Chondrocyte (in vitro differentiated cells): ENCODE results near the gene SLC25A21. TPM values are rescaled to one million over a fixed set of nuclear protein-coding genes. Genes with fewer than 3 reads are reported as not detected.
"Not testable (repeated sequence)": the region's sequence is repeated elsewhere in the genome, so short reads cannot be mapped to it uniquely, and the experiment has no call there.

Experiments used
- DNase-seq: peaks from one replicate; pipeline ENCODE4 v3.0.0; 2021; ENCODE audit warnings: mixed read lengths, low spot score
- H3K27ac Mint-ChIP-seq: one replicate; pipeline ENCODE4 v1.8.0; 2021; ENCODE audit warnings: mild to moderate bottlenecking, moderate library complexity, mixed read lengths; ENCODE audit not compliant: unreplicated experiment
- H3K27me3 Mint-ChIP-seq: 2 replicates; pipeline ENCODE4 v1.8.0; 2021; ENCODE audit warnings: low read depth, mixed read lengths
- H3K36me3 Mint-ChIP-seq: 2 replicates; pipeline ENCODE4 v1.8.0; 2021; ENCODE audit warnings: low read depth, mixed read lengths
- H3K4me1 Mint-ChIP-seq: 2 replicates; pipeline ENCODE4 v1.8.0; 2021; ENCODE audit warnings: low read depth, mild to moderate bottlenecking, mixed read lengths
- H3K4me3 Mint-ChIP-seq: one replicate; pipeline ENCODE4 v1.8.0; 2021; ENCODE audit warnings: mild to moderate bottlenecking, moderate library complexity, mixed read lengths; ENCODE audit not compliant: unreplicated experiment
- H3K9me3 Mint-ChIP-seq: 2 replicates; pipeline ENCODE4 v1.8.0; 2021; ENCODE audit warnings: low read depth, mixed read lengths
- CTCF ChIP-seq: fragments of 200-600 bp; sonication (generic); IDR thresholded peaks from 2 replicates; pipeline ENCODE4 v1.5.0; 2021; ENCODE audit warnings: antibody characterized with exemption, mild to moderate bottlenecking, moderate library complexity
- total RNA-seq: library from RNA; stranded (reverse); gene quantifications from 3 replicates; pipeline ENCODE4 v1.2.1, GENCODE V29; 2021

Gene SLC25A21
- total RNA-seq, 1 donor from 2014 or later, result 0.22 TPM

- Mint-ChIP-seq H3K4me3 (no peak overlapping the region), H3K4me1 (no peaks in the 10 kb centered on the region), H3K27me3 (peaks cover 26% of the 10 kb centered on the region), H3K27ac (no peak overlapping the region), H3K9me3 (peaks cover 19% of the 10 kb centered on the region), H3K36me3 (peaks cover 7% of the 10 kb centered on the region)
- no peak for TF ChIP-seq CTCF
- no peak for DNase-seq
These were observed 14.9 kb upstream of the SLC25A21 start for GRCh38 chr14:37187294-37187693.

GRCh38 chr14:37186865-37187264, 14.5 kb upstream of the SLC25A21 start:
- H3K4me3 Mint-ChIP-seq, result no peak overlapping the region
- H3K27ac Mint-ChIP-seq, result no peak overlapping the region
- H3K9me3 Mint-ChIP-seq, result peaks cover 21% of the 10 kb centered on the region
- no peak for TF ChIP-seq CTCF
- DNase-seq, result no peak
- peaks cover 23% of the 10 kb centered on the region for H3K27me3 Mint-ChIP-seq
- no peaks in the 10 kb centered on the region for H3K4me1 Mint-ChIP-seq
- H3K36me3 Mint-ChIP-seq, result peaks cover 7% of the 10 kb centered on the region

- Mint-ChIP-seq H3K27me3 (peaks cover 17% of the 10 kb centered on the region), H3K4me3 (no peak overlapping the region), H3K27ac (no peak overlapping the region), H3K4me1 (no peaks in the 10 kb centered on the region), H3K9me3 (peaks cover 19% of the 10 kb centered on the region), H3K36me3 (peaks cover 5% of the 10 kb centered on the region)
- no peak for TF ChIP-seq CTCF
- DNase-seq, result no peak
These were observed 13.3 kb upstream of the SLC25A21 start for GRCh38 chr14:37185670-37186069.

GRCh38 chr14:37184520-37184919, 12.1 kb upstream of the SLC25A21 start:
- H3K27ac Mint-ChIP-seq, H3K9me3 Mint-ChIP-seq, H3K36me3 Mint-ChIP-seq, H3K4me1 Mint-ChIP-seq, H3K27me3 Mint-ChIP-seq, DNase-seq, H3K4me3 Mint-ChIP-seq: not testable (repeated sequence)

- DNase-seq, result no peak
- no peaks in the 10 kb centered on the region for H3K36me3 Mint-ChIP-seq
- no peak for TF ChIP-seq CTCF
- H3K4me3 Mint-ChIP-seq, result no peak overlapping the region
- no peaks in the 10 kb centered on the region for H3K4me1 Mint-ChIP-seq
- peaks cover 2% of the 10 kb centered on the region for H3K9me3 Mint-ChIP-seq
- H3K27me3 Mint-ChIP-seq, result peaks cover 2% of the 10 kb centered on the region
- no peak overlapping the region for H3K27ac Mint-ChIP-seq
These were observed 9.0 kb upstream of the SLC25A21 start for GRCh38 chr14:37181441-37181840.

GRCh38 chr14:37180886-37181285, 8.5 kb upstream of the SLC25A21 start:
- not testable (repeated sequence) for H3K9me3 Mint-ChIP-seq, H3K27me3 Mint-ChIP-seq, DNase-seq, H3K4me3 Mint-ChIP-seq, H3K36me3 Mint-ChIP-seq, H3K27ac Mint-ChIP-seq, H3K4me1 Mint-ChIP-seq
